A549 (cell line): ENCODE results near the gene PCDHAC1. TPM values are rescaled to one million over a fixed set of nuclear protein-coding genes. Genes with fewer than 3 reads are reported as not detected.

ENCODE experiments used
- ATAC-seq, 2 experiments: fragments of 200-7000 bp in 1 of 2; fragments of >200 bp in 1 of 2; cut with Nextera tagmentation in 1 of 2; cut with Tn5 transposase in 1 of 2; 3 replicates each; pipeline versions ENCODE4 v1.8.0 to v1.9.1; 2018 to 2020; ENCODE audit warnings: mild to moderate bottlenecking in 1 of 2, moderate library complexity in 1 of 2
- CTCF ChIA-PET: fragments of 300-600 bp; sonication (Branson Sonifier 250); formaldehyde crosslinking; extraction: SDS; loops from one replicate; lab custom pipeline; 2021; ENCODE audit warnings: antibody characterized with exemption, inconsistent platforms; lab: Yijun Ruan, JAX
- POLR2A ChIA-PET: fragments of 350-600 bp; formaldehyde crosslinking; extraction: SDS; loops from one replicate; lab custom pipeline; 2021; ENCODE audit warnings: antibody characterized with exemption, inconsistent platforms; lab: Yijun Ruan, JAX
- DNase-seq, 2 experiments: peaks; one replicate each; pipeline versions ENCODE4 v3.0.0 to v3.0.0-alpha.2; 2011 to 2016; ENCODE audit warnings: low read depth in 1 of 2, low spot score in 1 of 2
- FAIRE-seq: peaks from 2 replicates; lab custom pipeline; 2011; peaks lifted over from hg19 to GRCh38; lab: Jason Lieb, UNC
- H3K27ac ChIP-seq, 2 experiments: fragments of >200 bp; sonication (Bioruptor Twin); formaldehyde crosslinking; 3 replicates each; pipeline ENCODE4 v1.5.1; 2016 to 2017
- H3K4me1 ChIP-seq: fragments of >200 bp; sonication (Bioruptor Twin); formaldehyde crosslinking; 3 replicates; pipeline ENCODE4 v1.6.1; 2016
- H3K4me2 ChIP-seq: fragments of >200 bp; sonication (Bioruptor Twin); formaldehyde crosslinking; 3 replicates; pipeline ENCODE4 v1.6.1; 2016
- H3K4me3 ChIP-seq: fragments of >200 bp; sonication (Bioruptor Twin); formaldehyde crosslinking; 3 replicates; pipeline ENCODE4 v1.5.1; 2016
- H3K9me3 ChIP-seq: fragments of >200 bp; sonication (Bioruptor Twin); formaldehyde crosslinking; 3 replicates; pipeline ENCODE4 v1.6.1; 2016
- ATOH8 ChIP-seq: fragments of 250-450 bp; sonication (Bioruptor Pico); IDR thresholded peaks from 2 replicates; pipeline ENCODE4 v1.5.0; 2020; ENCODE audit warnings: low read depth, mild to moderate bottlenecking, moderate library complexity
- CBX2 ChIP-seq: fragments of 200-600 bp; sonication (generic); IDR thresholded peaks from 2 replicates; pipeline ENCODE4 v1.6.1; 2016; ENCODE audit warnings: low read depth, mild to moderate bottlenecking, borderline replicate concordance
- CHD2 ChIP-seq: fragments of 150-350 bp; IDR thresholded peaks from 2 replicates; pipeline ENCODE4 v1.6.1; 2014; ENCODE audit warnings: low read length; ENCODE audit not compliant: partially characterized antibody
- CHD4 ChIP-seq: fragments of 200-600 bp; sonication (generic); IDR thresholded peaks from 2 replicates; pipeline ENCODE4 v1.6.1; 2016; ENCODE audit warnings: antibody characterized with exemption, mild to moderate bottlenecking, borderline replicate concordance
- CTCF ChIP-seq: fragments of >200 bp; sonication (Bioruptor Twin); formaldehyde crosslinking; IDR thresholded peaks from 3 replicates; pipeline ENCODE4 v1.5.1; 2016
- E2F6 ChIP-seq: IDR thresholded peaks from 2 replicates; pipeline ENCODE4 v1.6.1; 2012; ENCODE audit warnings: low read depth, borderline replicate concordance
- FOSL2 ChIP-seq, 2 experiments: fragments of 450-650 bp in 1 of 2; fragments of >200 bp in 1 of 2; sonication (Bioruptor Twin) in 1 of 2; formaldehyde crosslinking; IDR thresholded peaks; 2 replicates each; pipeline versions ENCODE4 v1.5.0 to v1.6.1; 2016 to 2020; ENCODE audit warnings: mild to moderate bottlenecking in 1 of 2, moderate library complexity in 1 of 2
- HOXA7 ChIP-seq: fragments of 250-450 bp; sonication (Bioruptor Pico); IDR thresholded peaks from 2 replicates; pipeline ENCODE4 v1.5.0; 2020; ENCODE audit warnings: mild to moderate bottlenecking, moderate library complexity
- HOXB5 ChIP-seq: fragments of 250-450 bp; sonication (Bioruptor Pico); IDR thresholded peaks from 2 replicates; pipeline ENCODE4 v1.5.0; 2020; ENCODE audit warnings: mild to moderate bottlenecking, moderate library complexity
- JUN ChIP-seq, 2 experiments: fragments of >200 bp; sonication (Bioruptor Twin); formaldehyde crosslinking; IDR thresholded peaks; 2 replicates in 1 of 2; 3 replicates in 1 of 2; pipeline ENCODE4 v1.6.1; 2016 to 2017
- NFE2L2 ChIP-seq: fragments of 150-350 bp; conservative IDR thresholded peaks from 2 replicates; pipeline ENCODE4 v1.6.1; 2014; ENCODE audit warnings: low read length
- NPAS2 ChIP-seq: fragments of 250-450 bp; sonication (Bioruptor Pico); IDR thresholded peaks from 2 replicates; pipeline ENCODE4 v1.8.0; 2022; ENCODE audit warnings: mild to moderate bottlenecking, moderate library complexity, borderline replicate concordance
- NR3C1 ChIP-seq: fragments of >200 bp; sonication (Bioruptor Twin); formaldehyde crosslinking; IDR thresholded peaks from 3 replicates; pipeline ENCODE4 v1.6.1; 2017
- PBX3 ChIP-seq: IDR thresholded peaks from 2 replicates; pipeline ENCODE4 v1.6.1; 2012
- POLR2A ChIP-seq: IDR thresholded peaks from 2 replicates; pipeline ENCODE4 v1.6.1; 2012; ENCODE audit warnings: mild to moderate bottlenecking, low read length
- RFX5 ChIP-seq: fragments of 450-650 bp; IDR thresholded peaks from 2 replicates; pipeline ENCODE4 v1.7.1; 2014; ENCODE audit warnings: antibody characterized with exemption, mild to moderate bottlenecking, moderate library complexity
- RNF2 ChIP-seq: fragments of 200-600 bp; sonication (generic); IDR thresholded peaks from 2 replicates; pipeline ENCODE4 v1.6.1; 2016; ENCODE audit warnings: low read depth, mild to moderate bottlenecking, antibody characterized with exemption, moderate library complexity, borderline replicate concordance
- SMC3 ChIP-seq: fragments of >200 bp; sonication (Bioruptor Twin); formaldehyde crosslinking; IDR thresholded peaks from 3 replicates; pipeline ENCODE4 v1.6.1; 2018; ENCODE audit warnings: inconsistent platforms
- TP53 ChIP-seq: fragments of 250-450 bp; sonication (Bioruptor Pico); IDR thresholded peaks from 2 replicates; pipeline ENCODE4 v1.5.0; 2021; ENCODE audit warnings: mild to moderate bottlenecking, moderate library complexity
- WGBS: methylation state at CpG from one replicate; pipeline ENCODE4 v1.1.6; 2017; ENCODE audit errors: missing lambda C conversion rate; 5-methylcytosine and 5-hydroxymethylcytosine counted together
- polyA plus RNA-seq, 4 experiments: library from polyadenylated mRNA; depleted of rRNA in 3 of 4; stranded (reverse); fragments of >200 nt; fragmentation: RNase III in 1 of 4; extraction: RNeasy Plus Mini Kit Qiagen cat#74134 plus additional on column Dnase treatment in 1 of 4; gene quantifications; 2 replicates in 3 of 4; 3 replicates in 1 of 4; pipeline ENCODE4 v1.2.3, GENCODE V29; 2011 to 2017

Gene PCDHAC1
- polyA plus RNA-seq, 2 of the 4 experiments (the other 2 are of a cell fraction): 0.57 to 3.3 TPM

- Histone ChIP-seq H3K4me3 (no peak overlapping the region), H3K9me3 (no peaks in the 10 kb centered on the region), H3K27ac (no peak overlapping the region), H3K4me1 (peaks cover 7% of the 10 kb centered on the region; the same call in 1 of the 3 replicates), H3K4me2 (no peak overlapping the region)
- TF ChIP-seq CTCF (no peak), RFX5 (no peak), NFE2L2 (no peak), SMC3 (no peak), FOSL2 (IDR thresholded peaks at IDR 0.05) (no peak), FOSL2 (CRISPR knock-in tag; IDR thresholded peaks at IDR 0.05) (no peak), CHD4 (no peak)
- WGBS: 62% methylated on average over 3 of the region's 3 CpGs
- ATAC-seq (no peak), DNase-seq (no peak), FAIRE-seq (no peak)
- CTCF ChIA-PET: interaction anchor here (1.3 to 3.2 kb wide), 2 partner anchors 38 to 76 kb away, joined by 4 to 18 read pairs; partner anchors contain the start of gene PCDHAC1
- POLR2A ChIA-PET: no interaction called here
Observed at GRCh38 chr5:140964356-140964755, 38.3 kb downstream of the PCDHAC1 start.

GRCh38 chr5:140965905-140966292, 39.8 kb downstream of the PCDHAC1 start:
- peak overlapping the region; percentile 53 for H3K4me3 ChIP-seq
- 19% methylated on average over 9 of the region's 9 CpGs for WGBS
- FAIRE-seq: no peak

GRCh38 chr5:140966293-140967225, 40.5 kb downstream of the PCDHAC1 start, which contains the start of gene PCDHAC2:
TSS of gene PCDHAC2 (plus strand) at chr5:140966476. CDS start at chr5:140966767, 291 bp downstream.
- H3K27ac ChIP-seq: peak within 1 kb of the TSS; percentile 76 to 90
- peak; percentile 41 to 68 for DNase-seq
- TF ChIP-seq POLR2A: peak; percentile 28
- 0 out of 2 replicates have a peak, but pooled peaks have one; percentile 32 for TF ChIP-seq E2F6
- TF ChIP-seq NR3C1: no peak
- TF ChIP-seq CTCF: no peak
- no peak for TF ChIP-seq TP53 (CRISPR knock-in tag)
- TF ChIP-seq JUN (IDR thresholded peaks at IDR 0.05): peak in 1 of 2 experiments; percentile 42; a peak in 2 of 5 replicates
- no peak for TF ChIP-seq PBX3
- TF ChIP-seq CBX2: no peak
- TF ChIP-seq ATOH8: no peak

More at GRCh38 chr5:140965905-140966292, 39.8 kb downstream of the PCDHAC1 start:
- no peaks in the 10 kb centered on the region for H3K9me3 ChIP-seq
- H3K27ac ChIP-seq: peak overlapping the region; percentile 76 to 90
- ATAC-seq: peak; percentile 42 to 43
- ChIA-PET CTCF (interaction anchor here (1.0 to 3.2 kb wide), 6 partner anchors 13 to 159 kb away, joined by 3 to 18 read pairs (median 8); partner anchors contain the start of genes PCDHA4, PCDHA5 and PCDHAC1), POLR2A (interaction anchor here (0.6 to 1.9 kb wide), 2 partner anchors 36 to 354 kb away, joined by 4 to 5 read pairs; no protein-coding TSS in a partner anchor)
- TF ChIP-seq NPAS2 (CRISPR knock-in tag): no peak
- no peak for TF ChIP-seq RNF2
- no peak for TF ChIP-seq RFX5
- no peak for TF ChIP-seq HOXA7 (CRISPR knock-in tag)
- no peak for TF ChIP-seq ATOH8
- TF ChIP-seq CHD2: no peak
- TF ChIP-seq HOXB5 (CRISPR knock-in tag): no peak
- no peak for TF ChIP-seq NFE2L2
- 0 out of 2 replicates have a peak, but pooled peaks have one; percentile 4 for TF ChIP-seq E2F6
- H3K4me2 ChIP-seq: peak overlapping the region; percentile 77
- peak; percentile 7 to 24 for DNase-seq
- peaks cover 7% of the 10 kb centered on the region; the same call in 1 of the 3 replicates for H3K4me1 ChIP-seq

More at GRCh38 chr5:140966293-140967225, 40.5 kb downstream of the PCDHAC1 start, which contains the start of gene PCDHAC2:
- ChIA-PET POLR2A (interaction anchor here (0.8 to 1.9 kb wide), 2 partner anchors 35 to 73 kb away, joined by 3 to 5 read pairs; no protein-coding TSS in a partner anchor), CTCF (interaction anchor here (0.9 to 3.2 kb wide), 8 partner anchors 13 to 160 kb away, joined by 3 to 18 read pairs (median 5); partner anchors contain the start of genes PCDHA4, PCDHA5 and PCDHAC1)
- no peaks in the 10 kb centered on the region for H3K9me3 ChIP-seq
- H3K4me1 ChIP-seq: peaks cover 7% of the 10 kb centered on the region; the same call in 1 of the 3 replicates
- peak within 1 kb of the TSS; percentile 53 for H3K4me3 ChIP-seq
- FAIRE-seq (no peak), ATAC-seq (peak; percentile 86 to 92)
- peak within 1 kb of the TSS; percentile 77 for H3K4me2 ChIP-seq
- WGBS: 35% methylated on average over 60 of the region's 80 CpGs
